Liver (tissue), 9 donors: ENCODE measurements around the gene ERFE. TPM values are rescaled to one million over a fixed set of nuclear protein-coding genes. Genes with fewer than 3 reads are reported as not detected.

Source experiments
- DNase-seq: peaks from one replicate; pipeline ENCODE4 v3.0.0-alpha.2; 2017; ENCODE audit warnings: low spot score
- H3K27ac ChIP-seq, 2 donors: one replicate each; pipeline ENCODE4 v1.7.0; 2013; ENCODE audit warnings: inconsistent platforms in 2 of 2, low read length in 2 of 2, control low read depth in 1 of 2, low read depth in 1 of 2, mild to moderate bottlenecking in 1 of 2
- H3K27me3 ChIP-seq, 4 donors: one replicate each; pipeline versions ENCODE4 v1.6.1 to v1.7.0; 2013; ENCODE audit warnings: low read length in 3 of 4, inconsistent platforms in 1 of 4, mild to moderate bottlenecking in 1 of 4, moderate library complexity in 1 of 4; ENCODE audit not compliant: control insufficient read depth in 4 of 4, insufficient read depth in 4 of 4
- H3K36me3 ChIP-seq, 4 donors: one replicate each; pipeline versions ENCODE4 v1.6.1 to v1.7.0; 2013; ENCODE audit warnings: low read length in 3 of 4, mild to moderate bottlenecking in 3 of 4, low read depth in 1 of 4, moderate library complexity in 1 of 4; ENCODE audit not compliant: control insufficient read depth in 4 of 4, insufficient read depth in 3 of 4
- H3K4me1 ChIP-seq, 4 donors: one replicate each; pipeline versions ENCODE4 v1.6.1 to v1.7.0; 2013; ENCODE audit warnings: low read length in 3 of 4, mild to moderate bottlenecking in 3 of 4, moderate library complexity in 1 of 4; ENCODE audit not compliant: control insufficient read depth in 4 of 4, insufficient read depth in 4 of 4
- H3K4me3 ChIP-seq, 3 donors: one replicate each; pipeline versions ENCODE4 v1.6.1 to v1.7.0; 2013; ENCODE audit warnings: low read length in 3 of 3, control low read depth in 1 of 3, low read depth in 1 of 3, mild to moderate bottlenecking in 1 of 3
- H3K9ac ChIP-seq, 2 donors: one replicate each; pipeline ENCODE4 v1.7.0; 2013; ENCODE audit warnings: low read length in 2 of 2, mild to moderate bottlenecking in 2 of 2, moderate library complexity in 2 of 2, control low read depth in 1 of 2, low read depth in 1 of 2
- H3K9me3 ChIP-seq, 4 donors: one replicate each; pipeline versions ENCODE4 v1.6.1 to v1.7.0; 2013; ENCODE audit warnings: low read length in 3 of 4; ENCODE audit not compliant: control insufficient read depth in 4 of 4
- CTCF ChIP-seq: fragments of 150-350 bp; IDR thresholded peaks from 2 replicates; pipeline ENCODE4 v1.5.1; 2017; ENCODE audit warnings: improper control_type of control experiment, low read depth, low read length; ENCODE audit not compliant: missing input control
- EGR1 ChIP-seq, 2 donors: IDR thresholded peaks; 2 replicates each; pipeline ENCODE4 v1.6.1; 2016 to 2018; ENCODE audit warnings: antibody characterized with exemption in 2 of 2, low read depth in 2 of 2
- FOXA1 ChIP-seq: IDR thresholded peaks from 2 replicates; pipeline ENCODE4 v1.6.1; 2016; ENCODE audit warnings: antibody characterized with exemption
- FOXA2 ChIP-seq: IDR thresholded peaks from 2 replicates; pipeline ENCODE4 v1.6.1; 2016; ENCODE audit warnings: antibody characterized with exemption
- GABPA ChIP-seq, 2 donors: IDR thresholded peaks in 1 of 2; conservative IDR thresholded peaks in 1 of 2; 2 replicates each; pipeline ENCODE4 v1.6.1; 2016; ENCODE audit warnings: antibody characterized with exemption in 2 of 2, mild to moderate bottlenecking in 1 of 2, moderate library complexity in 1 of 2
- HNF4G ChIP-seq: IDR thresholded peaks from 2 replicates; pipeline ENCODE4 v1.6.1; 2016; ENCODE audit warnings: antibody characterized with exemption
- JUND ChIP-seq, 2 donors: IDR thresholded peaks; 2 replicates each; pipeline ENCODE4 v1.6.1; 2016; ENCODE audit warnings: antibody characterized with exemption in 2 of 2
- NR2F2 ChIP-seq: IDR thresholded peaks from 2 replicates; pipeline ENCODE4 v1.6.1; 2016; ENCODE audit warnings: antibody characterized with exemption
- REST ChIP-seq: IDR thresholded peaks from 2 replicates; pipeline ENCODE4 v1.6.1; 2016; ENCODE audit warnings: antibody characterized with exemption, mild to moderate bottlenecking
- RXRA ChIP-seq, 2 donors: IDR thresholded peaks; 2 replicates each; pipeline ENCODE4 v1.6.1; 2017 to 2018; ENCODE audit warnings: antibody characterized with exemption in 2 of 2, mild to moderate bottlenecking in 1 of 2
- SP1 ChIP-seq: IDR thresholded peaks from 2 replicates; pipeline ENCODE4 v1.6.1; 2018; ENCODE audit warnings: antibody characterized with exemption, mild to moderate bottlenecking
- ZBTB33 ChIP-seq: IDR thresholded peaks from 2 replicates; pipeline ENCODE4 v1.6.1; 2016; ENCODE audit warnings: antibody characterized with exemption
- WGBS: extraction: QIAGEN DNeasy Blood & Tissue Kit; methylation state at CpG from one replicate; pipeline ENCODE4 v1.1.7; 2013; 5-methylcytosine and 5-hydroxymethylcytosine counted together
- polyA plus RNA-seq, 2 donors: library from polyadenylated mRNA; stranded (reverse) in 1 of 2; unstranded in 1 of 2; fragments of 200-250 nt in 1 of 2; fragments of >200 nt in 1 of 2; fragmentation: Nextera tagmentation in 1 of 2; extraction: Ambion mirVana in 1 of 2; gene quantifications; one replicate each; pipeline versions ENCODE4 v1.2.1 to v1.2.3, GENCODE V29; 2013 to 2015
- total RNA-seq, 2 donors: library from RNA; depleted of rRNA; stranded (reverse); fragments of >200 nt; gene quantifications; one replicate each; pipeline ENCODE4 v1.2.3, GENCODE V29; 2014
- TF ChIP-seq, protein P1 (sequence below): IDR thresholded peaks from 2 replicates; pipeline ENCODE4 v1.6.1; 2016; ENCODE audit warnings: antibody characterized with exemption
- donor health status: healthy.
- donor health status: healthy.
- donor health status: healthy.
- donor health status: healthy.
- donor health status: healthy.

The ERFE gene
- total and polyA plus RNA-seq, 4 donors: 0.17 to 14.0 TPM; not detected in 2

- TF ChIP-seq, protein P1, sequence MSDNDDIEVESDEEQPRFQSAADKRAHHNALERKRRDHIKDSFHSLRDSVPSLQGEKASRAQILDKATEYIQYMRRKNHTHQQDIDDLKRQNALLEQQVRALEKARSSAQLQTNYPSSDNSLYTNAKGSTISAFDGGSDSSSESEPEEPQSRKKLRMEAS: no peak
- no peak for TF ChIP-seq JUND (IDR thresholded peaks at IDR 0.05)
- TF ChIP-seq EGR1 (IDR thresholded peaks at IDR 0.05; ENCODE audit: low read depth in 2 of 2): no peak
- TF ChIP-seq FOXA2: no peak
- no peak for TF ChIP-seq GABPA (IDR thresholded peaks at IDR 0.05 in 1 of 2, conservative IDR thresholded peaks at IDR 0.05 in 1 of 2)
- TF ChIP-seq RXRA (IDR thresholded peaks at IDR 0.05): no peak
These were observed 15.4 kb upstream of the ERFE start (continued) for GRCh38 chr2:238143239-238143951.

DNA sequence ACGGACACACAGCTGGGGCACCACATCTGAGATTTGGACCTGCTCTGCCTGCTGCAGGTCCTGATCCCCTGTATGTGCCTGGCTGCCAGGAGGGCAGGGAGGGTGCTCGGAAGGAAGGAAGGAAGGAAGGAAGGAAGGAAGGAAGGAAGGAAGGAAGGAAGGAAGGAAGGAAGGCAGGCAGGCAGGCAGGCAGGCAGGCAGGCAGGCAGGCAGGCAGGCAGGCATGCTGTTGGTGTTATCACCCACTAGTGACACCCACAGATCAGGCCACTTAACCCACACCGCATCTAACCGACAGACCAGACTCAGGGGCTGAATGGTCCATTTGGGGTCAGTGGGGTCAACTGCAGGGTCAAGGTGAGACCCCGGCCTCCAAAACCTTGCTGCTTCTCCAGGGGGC is 14.5 kb upstream of the ERFE start:
- TF ChIP-seq NR2F2 (no peak), FOXA2 (no peak), HNF4G (no peak), ZBTB33 (no peak), EGR1 (IDR thresholded peaks at IDR 0.05; ENCODE audit: low read depth in 2 of 2) (no peak), RXRA (IDR thresholded peaks at IDR 0.05) (no peak), GABPA (IDR thresholded peaks at IDR 0.05 in 1 of 2, conservative IDR thresholded peaks at IDR 0.05 in 1 of 2) (no peak), FOXA1 (no peak), REST (no peak), SP1 (no peak), CTCF (no peak)

More for the DNA sequence above, 14.5 kb upstream of the ERFE start:
- WGBS: 89% methylated on average over 5 of the region's 5 CpGs
- no peaks in the 10 kb centered on the region for H3K4me1 ChIP-seq
- no peak overlapping the region for H3K4me3 ChIP-seq
- no peak for DNase-seq
- H3K9ac ChIP-seq: no peak overlapping the region
- no peak overlapping the region for H3K27ac ChIP-seq
- no peaks in the 10 kb centered on the region for H3K36me3 ChIP-seq
- H3K27me3 ChIP-seq: no peaks in the 10 kb centered on the region
- no peaks in the 10 kb centered on the region for H3K9me3 ChIP-seq
